HG02884 (cell line): ENCODE data around the gene JMJD1C.
"Not testable (repeated sequence)": the region's sequence is repeated elsewhere in the genome, so short reads cannot be mapped to it uniquely, and the experiment has no call there.

Source experiments
- ATAC-seq: cut with Tn5 transposase; IDR thresholded peaks from one replicate; pipeline ENCODE4 v1.9.1; 2021; ENCODE audit warnings: mild to moderate bottlenecking, moderate library complexity; ENCODE audit not compliant: unreplicated experiment

The JMJD1C gene

GRCh38 chr10:63199716-63200115 is 266.1 kb downstream of the JMJD1C start:
- no peak for ATAC-seq

GRCh38 chr10:63197344-63198092 is 268.3 kb downstream of the JMJD1C start:
- ATAC-seq, result no peak

- ATAC-seq, result no peak
These were observed 273.0 kb downstream of the JMJD1C start for GRCh38 chr10:63192826-63193225.

GRCh38 chr10:63175534-63175933 is 290.2 kb downstream of the JMJD1C start:
- ATAC-seq, result no peak

GRCh38 chr10:63173468-63174232 is 292.1 kb downstream of the JMJD1C start:
- peak; percentile 98 for ATAC-seq

- no peak for ATAC-seq
These were observed 293.9 kb downstream of the JMJD1C start for GRCh38 chr10:63171926-63172325.

- no peak for ATAC-seq
These were observed 294.4 kb downstream of the JMJD1C start for GRCh38 chr10:63171255-63171855.

GRCh38 chr10:63169624-63170023 is 296.2 kb downstream of the JMJD1C start:
- ATAC-seq, result no peak

- no peak for ATAC-seq
These were observed 296.8 kb downstream of the JMJD1C start for GRCh38 chr10:63168821-63169462.

GRCh38 chr10:63166742-63167258 is 299.0 kb downstream of the JMJD1C start:
- no peak for ATAC-seq

GRCh38 chr10:63165249-63165648 is 300.5 kb downstream of the JMJD1C start:
- ATAC-seq, result no peak

GRCh38 chr10:63164166-63164623 is 301.6 kb downstream of the JMJD1C start:
- ATAC-seq, result no peak

- no peak for ATAC-seq
These were observed 304.2 kb downstream of the JMJD1C start for GRCh38 chr10:63161592-63161991.

- ATAC-seq, result peak; percentile 74
These were observed 307.7 kb downstream of the JMJD1C start for GRCh38 chr10:63157845-63158624.

- no peak for ATAC-seq
These were observed 309.5 kb downstream of the JMJD1C start for GRCh38 chr10:63156236-63156635.

GRCh38 chr10:63155388-63156020 is 310.3 kb downstream of the JMJD1C start:
- ATAC-seq, result no peak

GRCh38 chr10:63154546-63155387 is 311.0 kb downstream of the JMJD1C start:
- ATAC-seq, result no peak

GRCh38 chr10:63153868-63154545 is 311.8 kb downstream of the JMJD1C start:
- not testable (repeated sequence) for ATAC-seq
